ENCODE measurements around the gene CHD6. TPM values are rescaled to one million over a fixed set of nuclear protein-coding genes. Genes with fewer than 3 reads are reported as not detected.

CHD6 gene
- total RNA-seq, 1 experiment from 2014 or later, result 19.7 TPM

DNA sequence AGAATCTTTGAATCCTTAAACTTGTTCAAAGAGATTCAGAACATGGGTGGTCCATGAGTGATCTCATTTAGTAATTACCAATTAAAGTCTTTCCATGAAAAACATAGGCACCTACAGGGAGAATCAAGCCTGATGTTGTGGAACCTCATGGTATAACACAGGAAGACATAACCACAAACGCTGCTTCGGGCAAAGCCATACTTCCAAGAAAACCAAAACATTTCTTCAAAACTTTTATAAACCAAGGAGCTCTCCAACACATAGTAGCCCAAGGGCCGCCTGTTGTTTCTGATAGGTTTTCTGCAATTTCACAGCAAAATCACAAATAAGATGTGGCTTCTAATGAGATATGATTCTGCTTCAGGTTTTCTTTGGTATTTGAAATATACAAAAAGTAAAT, 2.5 kb downstream of the CHD6 start:
- H3K36me3 ChIP-seq (replicated peaks; ENCODE audit: control insufficient read depth, insufficient read depth, low read length), result no peaks in the 10 kb centered on the region
- H3K4me3 ChIP-seq (ENCODE audit: insufficient read depth, low read depth, low read length), result no peak overlapping the region
- H3K27me3 ChIP-seq (ENCODE audit: control insufficient read depth, insufficient read depth, low read length), result no peaks in the 10 kb centered on the region; the same call in 1 of the 2 replicates
- DNase-seq, result no peak

DNA sequence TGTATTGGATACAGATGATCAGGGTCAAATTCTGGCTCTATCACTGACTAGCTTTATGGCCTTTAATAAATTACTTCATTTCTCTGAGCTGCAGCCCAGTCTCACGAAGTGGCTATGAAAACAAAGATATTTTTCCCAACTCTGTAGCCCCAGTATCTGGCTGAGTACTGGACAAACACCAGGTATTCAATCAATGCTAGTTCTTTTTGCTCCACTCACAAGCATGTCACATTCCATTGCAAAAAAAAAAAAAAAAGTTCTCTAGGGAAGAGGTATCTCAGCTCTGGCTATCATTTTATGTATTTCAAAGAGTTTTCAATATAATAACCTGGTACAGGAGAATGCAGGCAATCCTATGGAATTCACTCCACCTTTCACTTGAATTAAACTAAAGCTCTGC, 3.1 kb downstream of the CHD6 start:
- Histone ChIP-seq H3K27me3 (ENCODE audit: control insufficient read depth, insufficient read depth, low read length) (no peaks in the 10 kb centered on the region; the same call in 1 of the 2 replicates), H3K4me3 (ENCODE audit: insufficient read depth, low read depth, low read length) (no peak overlapping the region), H3K36me3 (replicated peaks; ENCODE audit: control insufficient read depth, insufficient read depth, low read length) (no peaks in the 10 kb centered on the region)
- DNase-seq, result no peak

DNA sequence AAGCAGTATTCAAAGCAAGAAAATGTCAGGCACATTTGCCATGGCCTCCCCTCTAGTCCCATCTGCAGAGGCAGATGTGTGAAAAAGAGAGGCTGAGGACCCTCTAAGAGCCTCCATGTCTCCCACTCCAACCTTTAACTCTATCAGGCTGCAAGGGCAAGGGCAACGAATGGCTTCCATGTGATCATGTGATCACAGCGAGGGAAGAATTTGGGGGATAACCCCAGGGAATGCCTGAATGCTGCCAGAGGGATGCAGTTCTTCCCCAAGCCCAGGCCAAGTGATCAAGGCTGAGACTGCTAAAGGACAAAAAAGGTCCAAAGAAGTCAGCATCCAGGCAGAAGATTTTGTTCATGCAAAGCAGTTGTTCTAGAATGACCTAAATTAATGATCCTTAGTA, 4.9 kb downstream of the CHD6 start:
- no peak overlapping the region for H3K4me3 ChIP-seq (ENCODE audit: insufficient read depth, low read depth, low read length)
- H3K27me3 ChIP-seq (ENCODE audit: control insufficient read depth, insufficient read depth, low read length), result no peaks in the 10 kb centered on the region
- H3K36me3 ChIP-seq (replicated peaks; ENCODE audit: control insufficient read depth, insufficient read depth, low read length), result no peaks in the 10 kb centered on the region
- DNase-seq, result peak; percentile 51

DNA sequence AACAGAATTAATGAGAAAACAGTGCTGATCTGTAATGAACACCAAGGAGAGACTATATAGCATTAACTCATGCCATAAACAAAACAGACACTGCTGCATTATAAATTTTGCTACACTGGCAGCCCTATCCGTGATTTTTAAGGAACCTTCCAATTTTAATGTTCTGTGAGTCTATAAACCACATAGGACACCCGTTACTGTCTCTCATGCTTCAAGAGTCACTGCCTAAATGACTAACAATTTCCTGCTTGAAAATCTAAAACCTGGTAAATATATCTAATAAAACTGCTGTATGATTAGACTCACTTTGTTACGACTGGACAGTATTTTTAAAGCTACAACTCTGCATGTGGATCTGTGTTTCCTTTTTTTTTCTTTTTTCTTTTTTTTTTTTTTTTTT, 8.7 kb downstream of the CHD6 start:
- H3K27me3 ChIP-seq (ENCODE audit: control insufficient read depth, insufficient read depth, low read length), result no peaks in the 10 kb centered on the region
- H3K36me3 ChIP-seq (replicated peaks; ENCODE audit: control insufficient read depth, insufficient read depth, low read length), result no peaks in the 10 kb centered on the region
- no peak overlapping the region for H3K4me3 ChIP-seq (ENCODE audit: insufficient read depth, low read depth, low read length)
- no peak for DNase-seq

DNA sequence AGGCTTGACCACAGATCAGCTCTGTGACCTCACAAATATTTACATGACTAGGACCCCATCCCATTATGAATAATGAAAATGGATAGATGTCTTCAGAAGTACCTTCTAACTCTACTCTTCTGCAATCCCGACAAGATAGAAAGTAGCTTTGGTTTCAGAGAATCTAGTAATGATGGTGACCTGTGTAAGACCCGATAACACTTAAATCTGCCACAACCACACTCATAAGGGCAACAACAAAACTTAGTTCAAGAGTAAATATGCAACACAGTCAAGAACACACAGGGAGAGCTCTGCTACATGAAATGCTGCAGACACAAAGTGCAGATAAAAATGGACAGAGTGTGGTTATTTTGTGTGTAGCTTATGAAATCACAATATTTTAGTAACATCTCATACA, 9.6 kb downstream of the CHD6 start:
- no peaks in the 10 kb centered on the region for H3K27me3 ChIP-seq (ENCODE audit: control insufficient read depth, insufficient read depth, low read length)
- no peak for DNase-seq
- no peak overlapping the region for H3K4me3 ChIP-seq (ENCODE audit: insufficient read depth, low read depth, low read length)
- no peaks in the 10 kb centered on the region for H3K36me3 ChIP-seq (replicated peaks; ENCODE audit: control insufficient read depth, insufficient read depth, low read length)

DNA sequence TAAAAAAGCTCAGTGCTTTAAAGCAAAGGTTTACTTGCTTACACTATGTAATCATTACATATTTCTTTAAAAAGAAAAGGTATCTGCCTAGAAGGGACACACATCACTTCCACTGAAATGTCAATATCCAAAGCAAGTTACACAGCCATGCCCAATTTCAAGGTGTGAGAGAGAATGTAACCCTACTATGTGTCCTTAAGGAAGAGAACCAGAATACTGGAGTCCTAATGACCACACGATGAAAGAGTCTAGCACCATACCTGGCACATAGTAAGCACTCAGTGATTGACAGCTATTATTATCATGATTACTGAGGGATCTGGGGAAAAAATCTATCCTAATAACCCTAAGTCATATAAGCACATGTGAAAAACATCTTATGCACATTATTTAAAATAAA, 10.4 kb downstream of the CHD6 start:
- DNase-seq, result no peak
- Histone ChIP-seq H3K36me3 (replicated peaks; ENCODE audit: control insufficient read depth, insufficient read depth, low read length) (no peaks in the 10 kb centered on the region), H3K27me3 (ENCODE audit: control insufficient read depth, insufficient read depth, low read length) (no peaks in the 10 kb centered on the region), H3K4me3 (ENCODE audit: insufficient read depth, low read depth, low read length) (no peak overlapping the region)

DNA sequence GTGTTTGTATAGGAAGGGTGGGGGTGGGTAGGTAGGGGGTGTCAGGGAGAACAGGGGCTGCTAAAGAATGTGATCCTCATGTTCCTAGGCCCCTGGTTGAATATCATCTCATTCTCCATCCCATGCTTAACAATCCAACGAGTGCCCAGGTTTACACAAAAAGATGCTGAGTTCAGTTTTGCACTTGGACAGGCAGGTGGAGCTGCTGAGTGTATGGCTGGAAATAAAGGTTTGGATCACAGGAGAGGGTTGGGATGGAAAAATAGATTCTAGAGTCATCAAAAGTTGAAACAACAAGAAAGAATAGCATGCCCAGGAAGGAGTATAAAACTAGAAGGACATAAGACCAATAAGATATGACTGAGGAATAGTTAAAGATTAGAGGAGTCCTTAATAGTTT, 14.2 kb downstream of the CHD6 start:
- DNase-seq, result no peak
- no peaks in the 10 kb centered on the region for H3K27me3 ChIP-seq (ENCODE audit: control insufficient read depth, insufficient read depth, low read length)
- no peak overlapping the region for H3K4me3 ChIP-seq (ENCODE audit: insufficient read depth, low read depth, low read length)
- H3K36me3 ChIP-seq (replicated peaks; ENCODE audit: control insufficient read depth, insufficient read depth, low read length), result no peaks in the 10 kb centered on the region

DNA sequence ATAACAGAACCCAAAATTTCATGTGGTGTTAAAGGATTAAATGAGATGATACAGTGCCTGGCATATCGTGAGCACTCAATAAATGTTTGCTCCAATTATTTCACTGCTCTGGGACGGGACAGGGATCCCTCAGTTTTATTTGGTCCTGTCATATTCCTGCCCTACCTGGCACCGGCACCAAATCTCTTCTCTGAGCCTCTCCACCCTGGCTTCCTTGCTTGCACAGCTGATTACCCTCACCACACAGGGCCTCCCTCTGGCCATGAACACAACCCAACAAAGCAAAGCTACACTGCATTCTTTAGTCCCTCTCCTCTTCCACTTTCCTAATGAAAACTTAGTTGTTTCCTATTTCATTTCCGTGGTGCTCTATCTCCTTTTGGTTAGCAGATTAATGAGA, 16.4 kb downstream of the CHD6 start:
- DNase-seq, result no peak
- no peak overlapping the region for H3K4me3 ChIP-seq (ENCODE audit: insufficient read depth, low read depth, low read length)
- no peaks in the 10 kb centered on the region for H3K27me3 ChIP-seq (ENCODE audit: control insufficient read depth, insufficient read depth, low read length)
- H3K36me3 ChIP-seq (replicated peaks; ENCODE audit: control insufficient read depth, insufficient read depth, low read length), result no peaks in the 10 kb centered on the region

DNA sequence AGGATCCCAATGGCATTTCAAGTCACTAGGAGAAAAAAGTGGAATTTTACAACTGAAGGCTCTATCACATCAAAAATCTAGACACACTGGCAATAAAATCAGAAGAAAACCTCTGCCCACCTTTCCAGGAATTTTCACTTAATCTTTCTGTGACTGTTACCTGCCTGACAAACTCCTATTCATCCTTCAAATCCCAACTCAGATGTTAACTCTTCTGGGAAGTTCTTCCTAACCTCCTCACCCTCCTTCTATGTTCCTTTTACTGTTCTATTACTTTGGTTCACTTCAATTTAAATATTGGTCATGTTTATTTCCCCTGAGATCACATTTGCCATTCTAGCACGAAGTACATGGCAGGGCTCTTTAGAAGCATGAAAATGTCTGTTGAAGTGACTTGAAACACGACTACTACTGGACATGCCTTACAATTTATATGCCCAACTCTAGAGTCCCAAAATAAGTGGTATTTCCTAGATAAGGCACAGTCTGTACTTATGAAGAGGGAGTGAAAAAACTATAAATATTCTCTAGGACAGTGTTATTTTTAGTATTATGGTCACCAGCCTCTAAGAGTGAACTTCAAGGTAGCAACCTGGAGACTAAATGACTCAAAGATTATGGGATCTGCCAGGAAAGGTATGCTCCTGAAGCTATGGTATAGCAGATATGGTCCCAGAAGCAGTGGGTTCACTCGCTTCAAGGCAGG, 17.1 kb downstream of the CHD6 start:
- Histone ChIP-seq H3K27me3 (ENCODE audit: control insufficient read depth, insufficient read depth, low read length) (no peaks in the 10 kb centered on the region), H3K36me3 (replicated peaks; ENCODE audit: control insufficient read depth, insufficient read depth, low read length) (no peaks in the 10 kb centered on the region), H3K4me3 (ENCODE audit: insufficient read depth, low read depth, low read length) (no peak overlapping the region)
- no peak for DNase-seq

DNA sequence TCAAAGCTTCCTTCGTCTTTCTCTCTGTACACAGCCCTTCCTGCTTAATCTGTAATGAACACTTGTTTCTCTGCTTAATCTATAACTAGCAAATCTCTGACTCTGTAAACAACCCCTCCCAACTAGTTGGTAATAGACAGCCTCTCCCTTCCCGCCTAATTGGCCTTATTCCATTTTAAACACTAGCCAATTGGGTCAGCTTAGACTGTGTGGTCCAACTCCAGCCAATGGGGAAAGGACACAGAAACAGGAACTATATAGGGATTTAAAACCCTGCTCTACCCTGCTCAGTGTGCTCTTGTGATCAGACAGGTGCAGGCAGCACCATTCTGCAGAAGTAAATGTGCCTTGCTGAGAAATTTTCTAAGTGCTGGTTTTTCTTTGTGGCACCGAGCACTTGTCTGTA, 18.5 kb downstream of the CHD6 start:
- DNase-seq, result no peak
- Histone ChIP-seq H3K27me3 (ENCODE audit: control insufficient read depth, insufficient read depth, low read length) (no peaks in the 10 kb centered on the region), H3K4me3 (ENCODE audit: insufficient read depth, low read depth, low read length) (no peak overlapping the region), H3K36me3 (replicated peaks; ENCODE audit: control insufficient read depth, insufficient read depth, low read length) (no peaks in the 10 kb centered on the region)

DNA sequence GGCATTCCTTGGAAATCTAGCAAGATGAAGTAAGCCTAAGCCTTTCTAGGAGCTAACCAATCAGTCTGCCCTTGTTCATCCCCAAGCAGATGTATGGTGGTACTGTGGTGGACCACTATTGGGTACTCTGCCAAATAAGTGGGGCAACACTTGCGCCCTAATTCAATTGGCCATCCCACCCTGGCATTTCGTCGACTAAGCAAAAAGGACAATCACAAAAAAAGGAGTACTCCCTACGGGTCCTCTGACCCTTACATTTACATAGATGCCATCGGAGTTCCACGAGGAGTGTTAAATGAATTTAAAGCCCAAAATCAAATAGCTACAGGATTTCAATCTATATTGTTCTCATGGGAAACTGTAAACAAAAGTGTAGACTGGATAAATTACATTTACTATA, 19.5 kb downstream of the CHD6 start:
- Histone ChIP-seq H3K27me3 (ENCODE audit: control insufficient read depth, insufficient read depth, low read length) (no peaks in the 10 kb centered on the region), H3K36me3 (replicated peaks; ENCODE audit: control insufficient read depth, insufficient read depth, low read length) (no peaks in the 10 kb centered on the region), H3K4me3 (ENCODE audit: insufficient read depth, low read depth, low read length) (no peak overlapping the region)
- DNase-seq, result no peak

DNA sequence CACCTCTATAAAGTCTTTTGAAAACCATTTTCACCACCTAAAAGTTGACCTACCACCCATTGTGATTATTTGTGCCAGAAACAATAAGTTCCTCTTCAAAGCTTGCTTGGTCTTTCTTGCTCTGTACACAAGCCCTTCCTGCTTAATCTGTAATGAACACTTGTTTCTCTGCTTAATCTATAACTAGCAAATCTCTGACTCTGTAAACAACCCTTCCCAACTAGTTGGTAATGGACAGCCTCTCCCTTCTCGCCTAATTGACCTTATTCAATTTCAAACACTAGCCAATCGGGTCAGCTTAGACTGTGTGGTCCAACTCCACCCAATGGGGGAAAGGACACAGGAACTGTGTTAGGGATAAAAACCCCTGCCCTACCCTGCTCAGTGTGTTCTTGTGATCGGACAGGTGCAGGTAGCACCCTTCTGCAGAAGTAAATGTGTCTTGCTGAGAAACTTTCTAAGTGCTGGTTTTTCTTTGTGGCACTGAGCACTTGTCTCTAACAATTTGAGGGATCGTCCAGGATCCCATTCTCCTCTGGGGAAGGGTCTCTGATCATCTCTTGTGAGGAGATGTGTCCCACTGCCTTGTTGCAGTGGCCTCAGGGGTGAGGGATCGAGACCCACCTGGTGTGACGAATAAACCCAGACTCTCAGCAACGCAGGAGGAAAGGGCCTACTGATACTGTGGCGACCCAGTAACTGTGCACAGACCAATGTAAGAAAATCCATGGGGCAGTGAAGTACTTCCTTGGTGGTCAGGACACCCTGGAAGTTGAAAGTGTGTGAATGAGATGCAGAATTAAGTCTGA, 23.5 kb downstream of the CHD6 start:
- no peak for DNase-seq
- Histone ChIP-seq H3K27me3 (ENCODE audit: control insufficient read depth, insufficient read depth, low read length) (no peaks in the 10 kb centered on the region), H3K36me3 (replicated peaks; ENCODE audit: control insufficient read depth, insufficient read depth, low read length) (no peaks in the 10 kb centered on the region), H3K4me3 (ENCODE audit: insufficient read depth, low read depth, low read length) (no peak overlapping the region)

DNA sequence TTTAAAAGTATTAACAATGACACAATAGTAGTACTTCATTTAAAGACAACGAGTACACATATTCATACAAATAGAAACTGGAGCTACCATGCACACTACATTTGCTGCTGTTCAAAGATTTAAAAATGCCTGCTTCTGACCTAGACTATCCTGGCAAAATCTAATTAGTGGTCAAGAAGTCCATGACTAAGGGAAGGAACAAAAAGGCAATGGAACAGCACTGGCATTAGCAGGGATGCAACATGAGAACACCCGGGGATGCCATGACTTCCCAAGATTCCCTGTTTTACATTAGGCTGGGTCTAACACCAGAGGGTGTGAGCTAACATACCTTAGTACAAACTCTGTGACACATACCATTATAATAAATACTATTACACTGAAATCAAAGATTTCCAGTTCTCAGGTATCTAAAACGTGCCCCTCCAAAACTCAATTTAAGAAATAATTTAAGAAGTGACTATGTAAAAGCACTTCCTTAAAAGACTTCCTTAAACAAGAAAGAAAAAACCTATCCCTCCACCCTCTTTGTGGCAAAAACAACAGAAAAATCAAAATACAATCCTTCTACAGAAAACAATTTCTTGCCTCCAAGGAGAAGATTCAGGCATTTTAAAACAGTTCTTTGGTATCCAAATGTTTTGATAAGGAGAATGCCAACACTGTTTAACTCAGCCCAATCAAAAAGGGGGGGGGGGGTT, 25.5 kb downstream of the CHD6 start:
- Histone ChIP-seq H3K27me3 (ENCODE audit: control insufficient read depth, insufficient read depth, low read length) (no peaks in the 10 kb centered on the region), H3K4me3 (ENCODE audit: insufficient read depth, low read depth, low read length) (no peak overlapping the region), H3K36me3 (replicated peaks; ENCODE audit: control insufficient read depth, insufficient read depth, low read length) (no peaks in the 10 kb centered on the region)
- DNase-seq, result no peak

DNA sequence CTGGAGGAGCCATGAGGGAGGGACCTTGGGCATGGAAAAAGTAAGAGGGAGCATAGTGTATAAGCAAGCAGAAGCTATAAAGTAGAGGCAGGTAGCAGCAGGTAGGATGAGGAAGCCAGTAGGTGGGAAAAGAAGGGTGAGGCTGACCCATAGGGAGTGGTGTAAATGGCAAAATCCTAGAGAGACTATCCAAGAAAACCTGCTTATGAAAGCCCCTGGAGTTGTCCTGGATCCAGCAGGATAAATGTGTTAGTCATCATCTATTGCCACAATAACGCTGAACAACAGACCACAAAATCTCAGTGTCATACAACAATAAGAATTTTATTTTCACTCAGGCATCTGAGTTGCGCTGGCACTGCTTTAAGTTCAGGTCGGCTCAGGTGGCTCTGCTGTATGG, 30.2 kb downstream of the CHD6 start:
- H3K4me3 ChIP-seq (ENCODE audit: insufficient read depth, low read depth, low read length), result no peak overlapping the region
- H3K36me3 ChIP-seq (replicated peaks; ENCODE audit: control insufficient read depth, insufficient read depth, low read length), result no peaks in the 10 kb centered on the region
- no peaks in the 10 kb centered on the region for H3K27me3 ChIP-seq (ENCODE audit: control insufficient read depth, insufficient read depth, low read length)
- DNase-seq, result no peak

DNA sequence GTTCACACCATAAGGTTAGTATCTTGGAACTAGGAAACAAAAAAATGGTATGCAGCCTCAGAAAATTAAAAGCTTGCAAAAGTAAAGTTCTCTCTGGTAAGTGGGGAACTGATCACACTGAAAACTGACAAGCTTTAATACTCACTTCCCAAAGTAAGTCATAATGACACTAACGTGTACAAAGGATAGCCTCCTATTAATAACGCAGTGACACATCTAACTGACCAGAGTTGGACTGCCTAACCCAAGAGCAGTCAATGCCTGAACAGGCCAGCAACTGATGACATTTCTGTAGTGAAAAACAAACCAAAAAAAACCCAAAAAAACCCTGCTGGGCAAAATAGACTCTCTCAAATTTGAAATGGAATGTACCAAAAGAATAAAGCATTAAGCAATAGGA, 30.7 kb downstream of the CHD6 start:
- Histone ChIP-seq H3K4me3 (ENCODE audit: insufficient read depth, low read depth, low read length) (no peak overlapping the region), H3K27me3 (ENCODE audit: control insufficient read depth, insufficient read depth, low read length) (no peaks in the 10 kb centered on the region), H3K36me3 (replicated peaks; ENCODE audit: control insufficient read depth, insufficient read depth, low read length) (no peaks in the 10 kb centered on the region)
- DNase-seq, result no peak

Measured in H7 (cell line).